ENCODE measurements around the gene AEBP1. TPM values are rescaled to one million over a fixed set of nuclear protein-coding genes. Genes with fewer than 3 reads are reported as not detected.
A peak's percentile ranks its signal among the peaks of the same experiment; 100 is the strongest.

Gene AEBP1
- total RNA-seq, 1 donor = 148 TPM

DNA sequence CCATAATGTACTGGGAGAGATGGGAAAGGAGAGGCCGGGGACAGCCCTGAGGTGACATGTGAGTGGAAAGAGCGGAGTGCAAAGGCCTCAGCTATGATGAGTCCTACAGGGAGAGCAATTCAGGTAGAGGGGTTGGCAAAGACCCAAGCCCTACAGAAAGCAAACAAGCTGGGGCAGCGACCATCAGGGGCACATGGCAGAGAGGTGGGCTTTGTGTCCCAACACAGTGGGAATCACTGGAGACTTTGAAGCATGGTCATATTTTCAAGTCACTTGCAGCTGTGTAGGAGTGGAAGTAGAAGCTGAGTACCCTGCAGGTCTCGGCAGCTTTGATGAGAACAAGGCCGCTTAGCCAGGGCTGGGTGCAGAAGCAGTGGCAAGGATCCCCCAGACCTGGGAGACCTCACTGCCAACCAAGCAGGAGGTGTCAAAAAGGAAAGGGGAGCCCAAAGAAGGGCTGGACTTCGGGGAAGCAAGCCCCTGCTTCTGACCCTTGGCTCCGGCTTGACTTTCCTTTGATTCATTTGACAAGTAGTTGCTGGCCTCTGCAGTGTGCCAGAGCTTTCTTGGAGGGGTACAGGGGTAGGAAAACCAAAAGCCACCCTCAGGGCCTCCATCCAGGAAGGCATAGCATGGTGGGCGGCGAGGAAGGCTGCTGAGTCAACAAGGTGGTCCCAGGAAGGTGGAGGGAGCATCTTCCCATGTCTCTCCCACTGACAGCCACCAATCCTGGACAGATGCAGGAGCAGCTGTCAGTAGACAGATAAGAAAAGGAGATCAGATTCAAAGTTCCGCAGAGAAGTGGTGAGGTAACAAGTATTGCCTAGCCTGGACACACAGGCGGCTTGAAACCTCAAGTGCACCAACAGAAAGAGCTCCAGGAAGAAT is 36.8 kb upstream of the AEBP1 start:
- no peak for DNase-seq (ENCODE audit: low read depth)
- TF ChIP-seq, protein P1, sequence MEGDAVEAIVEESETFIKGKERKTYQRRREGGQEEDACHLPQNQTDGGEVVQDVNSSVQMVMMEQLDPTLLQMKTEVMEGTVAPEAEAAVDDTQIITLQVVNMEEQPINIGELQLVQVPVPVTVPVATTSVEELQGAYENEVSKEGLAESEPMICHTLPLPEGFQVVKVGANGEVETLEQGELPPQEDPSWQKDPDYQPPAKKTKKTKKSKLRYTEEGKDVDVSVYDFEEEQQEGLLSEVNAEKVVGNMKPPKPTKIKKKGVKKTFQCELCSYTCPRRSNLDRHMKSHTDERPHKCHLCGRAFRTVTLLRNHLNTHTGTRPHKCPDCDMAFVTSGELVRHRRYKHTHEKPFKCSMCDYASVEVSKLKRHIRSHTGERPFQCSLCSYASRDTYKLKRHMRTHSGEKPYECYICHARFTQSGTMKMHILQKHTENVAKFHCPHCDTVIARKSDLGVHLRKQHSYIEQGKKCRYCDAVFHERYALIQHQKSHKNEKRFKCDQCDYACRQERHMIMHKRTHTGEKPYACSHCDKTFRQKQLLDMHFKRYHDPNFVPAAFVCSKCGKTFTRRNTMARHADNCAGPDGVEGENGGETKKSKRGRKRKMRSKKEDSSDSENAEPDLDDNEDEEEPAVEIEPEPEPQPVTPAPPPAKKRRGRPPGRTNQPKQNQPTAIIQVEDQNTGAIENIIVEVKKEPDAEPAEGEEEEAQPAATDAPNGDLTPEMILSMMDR (IDR thresholded peaks at IDR 0.05; ENCODE audit: insufficient read depth, low read depth, low read length) = no peak
- no peak overlapping the region for H3K4me3 ChIP-seq (ENCODE audit: low read depth, low read length)

DNA sequence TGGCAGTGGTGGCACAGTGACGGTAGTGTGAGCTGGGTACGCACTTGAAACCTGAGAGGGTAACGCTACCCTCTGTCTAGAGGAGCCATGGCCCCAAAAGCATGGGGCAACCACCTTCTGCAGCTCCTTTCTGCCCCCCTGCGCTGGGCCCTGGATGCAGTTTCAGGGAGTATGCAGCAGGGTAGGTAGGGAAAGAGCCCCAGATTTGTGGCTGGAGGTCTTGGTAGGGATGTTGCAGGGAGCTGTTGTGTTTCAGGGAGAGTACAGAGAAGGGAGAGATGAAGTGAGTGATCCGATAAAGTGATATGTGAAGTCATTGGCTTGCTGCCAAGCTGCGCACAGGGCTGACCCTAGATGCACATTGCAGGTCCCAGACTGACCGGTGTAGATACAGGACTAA is 36.1 kb upstream of the AEBP1 start:
- DNase-seq (ENCODE audit: low read depth) = peak; percentile 24
- H3K4me3 ChIP-seq (ENCODE audit: low read depth, low read length) = no peak overlapping the region
- TF ChIP-seq, protein P1 (IDR thresholded peaks at IDR 0.05; ENCODE audit: insufficient read depth, low read depth, low read length) = no peak

DNA sequence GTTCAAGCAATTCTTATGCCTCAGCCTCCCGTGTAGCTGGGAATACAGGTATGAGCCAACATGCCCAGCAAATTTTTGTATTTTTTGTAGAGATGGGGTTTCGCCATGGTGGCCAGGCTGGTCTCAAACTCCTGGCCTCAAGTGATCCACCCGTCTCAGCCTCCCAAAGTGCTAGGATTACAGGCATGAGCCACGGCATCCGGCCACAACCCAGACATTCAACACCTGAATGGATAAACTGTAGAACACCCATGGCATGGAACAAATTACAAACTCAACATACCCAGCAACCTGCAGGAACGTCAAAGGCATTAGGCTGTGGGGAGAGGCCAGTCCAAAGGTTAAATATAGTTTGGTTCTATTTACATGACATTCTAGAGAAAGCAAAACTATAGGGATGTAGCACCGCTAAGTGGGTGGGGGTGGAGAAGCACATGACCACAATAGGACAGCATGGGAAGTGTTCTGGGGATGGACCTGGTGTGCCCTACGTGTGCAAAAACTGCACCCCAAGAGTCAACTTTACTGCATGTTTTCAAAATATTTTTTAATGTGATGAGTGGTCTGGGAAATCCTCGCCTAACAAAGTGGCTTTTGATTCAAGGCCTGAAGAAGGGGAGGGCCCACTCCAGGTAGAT is 32.3 kb upstream of the AEBP1 start:
- TF ChIP-seq, protein P1 (IDR thresholded peaks at IDR 0.05; ENCODE audit: insufficient read depth, low read depth, low read length) = no peak
- DNase-seq (ENCODE audit: low read depth) = no peak
- no peak overlapping the region for H3K4me3 ChIP-seq (ENCODE audit: low read depth, low read length)

DNA sequence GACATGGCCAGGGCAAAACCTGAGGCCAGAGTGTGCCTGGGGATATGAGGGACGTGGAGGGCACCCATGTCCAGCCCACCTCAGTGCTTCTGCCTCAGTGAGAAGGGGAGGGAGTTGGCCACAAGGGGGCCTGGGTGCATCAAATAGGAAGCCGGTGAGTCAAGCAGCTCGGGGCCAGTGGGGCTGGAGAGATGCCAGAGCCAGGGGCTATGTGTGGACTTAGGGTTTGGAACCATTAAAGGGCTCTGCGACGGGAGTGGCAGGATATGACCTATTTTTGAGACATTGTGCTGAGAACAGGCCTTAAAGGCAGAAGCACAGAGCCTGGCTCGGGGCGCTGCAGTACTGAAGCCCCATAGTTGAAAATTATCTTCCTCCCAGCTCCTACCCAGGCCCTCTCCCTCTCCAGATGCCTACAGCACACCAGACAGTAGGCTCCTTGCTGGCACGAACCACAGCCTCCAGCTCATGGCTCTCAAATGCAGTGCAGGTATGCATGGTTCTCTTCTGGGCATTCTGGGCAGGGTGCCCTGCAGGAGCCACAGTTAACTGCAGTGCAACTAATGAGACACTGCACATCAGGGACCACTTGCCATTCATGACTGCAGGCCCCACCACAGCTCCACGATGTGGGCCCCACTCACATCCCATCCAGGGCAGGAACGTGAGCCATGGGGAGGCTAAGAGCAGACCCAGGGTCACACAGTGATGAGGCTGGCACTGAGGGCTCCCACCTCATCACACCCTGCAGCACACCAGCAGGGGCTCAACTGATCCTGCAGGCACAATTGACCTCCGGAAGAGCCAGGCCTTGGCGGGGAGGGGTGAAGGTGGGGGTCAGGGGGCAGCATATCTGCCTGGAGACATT is 31.5 kb upstream of the AEBP1 start:
- DNase-seq (ENCODE audit: low read depth) = peak; percentile 87
- TF ChIP-seq, protein P1 (IDR thresholded peaks at IDR 0.05; ENCODE audit: insufficient read depth, low read depth, low read length) = peak; percentile 95
- no peak overlapping the region for H3K4me3 ChIP-seq (ENCODE audit: low read depth, low read length)

DNA sequence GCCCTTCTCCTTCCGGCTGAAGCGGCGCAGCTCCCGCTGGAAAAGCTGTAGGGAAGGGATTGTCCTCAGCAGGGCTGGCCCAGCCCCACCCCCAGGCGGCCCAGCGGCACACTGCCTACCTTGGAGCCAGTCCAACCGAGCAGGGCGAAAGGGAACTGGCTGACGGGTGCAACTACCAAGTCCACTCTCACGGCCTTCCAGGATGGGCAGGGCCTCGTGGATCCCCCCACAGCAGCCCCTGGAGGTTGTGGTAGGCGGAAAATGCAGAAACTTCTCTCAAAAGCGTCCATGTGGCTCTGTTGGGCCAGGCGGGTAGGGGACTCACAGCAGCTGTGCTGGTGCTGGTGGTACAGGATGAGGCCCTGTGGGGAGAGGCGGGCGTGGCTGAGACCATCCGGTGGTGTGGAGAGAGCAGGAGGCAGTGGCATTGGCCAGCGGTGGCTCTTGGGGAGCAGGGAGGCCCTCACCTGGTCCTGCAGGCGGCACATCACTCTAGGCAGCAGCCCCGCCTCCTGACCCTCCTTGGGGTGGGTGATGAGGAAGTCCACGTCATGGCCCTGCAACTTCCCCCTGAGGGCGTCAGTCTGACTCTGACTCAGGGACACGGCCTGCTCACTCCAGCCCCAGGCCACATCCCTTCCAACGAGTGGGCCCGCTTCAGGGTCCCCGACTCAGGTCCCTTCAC is 30.3 kb upstream of the AEBP1 start:
- H3K4me3 ChIP-seq (ENCODE audit: low read depth, low read length) = no peak overlapping the region
- TF ChIP-seq, protein P1 (IDR thresholded peaks at IDR 0.05; ENCODE audit: insufficient read depth, low read depth, low read length) = no peak
- peak; percentile 39 for DNase-seq (ENCODE audit: low read depth)

DNA sequence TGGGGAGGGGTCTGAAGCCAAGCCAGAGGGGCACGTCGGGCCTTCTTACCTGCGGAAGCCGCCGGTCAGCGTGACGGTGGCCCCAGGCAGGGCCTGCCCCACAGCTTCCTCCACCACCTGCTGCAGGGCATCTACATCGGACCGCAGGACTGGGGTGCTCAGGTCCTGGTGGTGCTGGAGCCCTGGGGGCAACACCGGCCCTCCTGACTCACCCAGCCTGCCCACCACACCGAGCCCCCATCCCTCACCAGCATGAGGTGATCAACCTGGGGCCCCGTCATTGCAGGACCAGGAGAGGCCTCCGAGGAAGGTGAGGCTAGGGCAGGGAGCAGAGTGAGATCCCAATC is 29.8 kb upstream of the AEBP1 start:
- TF ChIP-seq, protein P1 (IDR thresholded peaks at IDR 0.05; ENCODE audit: insufficient read depth, low read depth, low read length) = no peak
- no peak for DNase-seq (ENCODE audit: low read depth)
- no peak overlapping the region for H3K4me3 ChIP-seq (ENCODE audit: low read depth, low read length)
